ENCODE results near the gene PER1.
A peak's percentile ranks its signal among the peaks of the same experiment; 100 is the strongest.

Gene PER1, protein sequence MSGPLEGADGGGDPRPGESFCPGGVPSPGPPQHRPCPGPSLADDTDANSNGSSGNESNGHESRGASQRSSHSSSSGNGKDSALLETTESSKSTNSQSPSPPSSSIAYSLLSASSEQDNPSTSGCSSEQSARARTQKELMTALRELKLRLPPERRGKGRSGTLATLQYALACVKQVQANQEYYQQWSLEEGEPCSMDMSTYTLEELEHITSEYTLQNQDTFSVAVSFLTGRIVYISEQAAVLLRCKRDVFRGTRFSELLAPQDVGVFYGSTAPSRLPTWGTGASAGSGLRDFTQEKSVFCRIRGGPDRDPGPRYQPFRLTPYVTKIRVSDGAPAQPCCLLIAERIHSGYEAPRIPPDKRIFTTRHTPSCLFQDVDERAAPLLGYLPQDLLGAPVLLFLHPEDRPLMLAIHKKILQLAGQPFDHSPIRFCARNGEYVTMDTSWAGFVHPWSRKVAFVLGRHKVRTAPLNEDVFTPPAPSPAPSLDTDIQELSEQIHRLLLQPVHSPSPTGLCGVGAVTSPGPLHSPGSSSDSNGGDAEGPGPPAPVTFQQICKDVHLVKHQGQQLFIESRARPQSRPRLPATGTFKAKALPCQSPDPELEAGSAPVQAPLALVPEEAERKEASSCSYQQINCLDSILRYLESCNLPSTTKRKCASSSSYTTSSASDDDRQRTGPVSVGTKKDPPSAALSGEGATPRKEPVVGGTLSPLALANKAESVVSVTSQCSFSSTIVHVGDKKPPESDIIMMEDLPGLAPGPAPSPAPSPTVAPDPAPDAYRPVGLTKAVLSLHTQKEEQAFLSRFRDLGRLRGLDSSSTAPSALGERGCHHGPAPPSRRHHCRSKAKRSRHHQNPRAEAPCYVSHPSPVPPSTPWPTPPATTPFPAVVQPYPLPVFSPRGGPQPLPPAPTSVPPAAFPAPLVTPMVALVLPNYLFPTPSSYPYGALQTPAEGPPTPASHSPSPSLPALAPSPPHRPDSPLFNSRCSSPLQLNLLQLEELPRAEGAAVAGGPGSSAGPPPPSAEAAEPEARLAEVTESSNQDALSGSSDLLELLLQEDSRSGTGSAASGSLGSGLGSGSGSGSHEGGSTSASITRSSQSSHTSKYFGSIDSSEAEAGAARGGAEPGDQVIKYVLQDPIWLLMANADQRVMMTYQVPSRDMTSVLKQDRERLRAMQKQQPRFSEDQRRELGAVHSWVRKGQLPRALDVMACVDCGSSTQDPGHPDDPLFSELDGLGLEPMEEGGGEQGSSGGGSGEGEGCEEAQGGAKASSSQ (N-terminal part only)

DNA sequence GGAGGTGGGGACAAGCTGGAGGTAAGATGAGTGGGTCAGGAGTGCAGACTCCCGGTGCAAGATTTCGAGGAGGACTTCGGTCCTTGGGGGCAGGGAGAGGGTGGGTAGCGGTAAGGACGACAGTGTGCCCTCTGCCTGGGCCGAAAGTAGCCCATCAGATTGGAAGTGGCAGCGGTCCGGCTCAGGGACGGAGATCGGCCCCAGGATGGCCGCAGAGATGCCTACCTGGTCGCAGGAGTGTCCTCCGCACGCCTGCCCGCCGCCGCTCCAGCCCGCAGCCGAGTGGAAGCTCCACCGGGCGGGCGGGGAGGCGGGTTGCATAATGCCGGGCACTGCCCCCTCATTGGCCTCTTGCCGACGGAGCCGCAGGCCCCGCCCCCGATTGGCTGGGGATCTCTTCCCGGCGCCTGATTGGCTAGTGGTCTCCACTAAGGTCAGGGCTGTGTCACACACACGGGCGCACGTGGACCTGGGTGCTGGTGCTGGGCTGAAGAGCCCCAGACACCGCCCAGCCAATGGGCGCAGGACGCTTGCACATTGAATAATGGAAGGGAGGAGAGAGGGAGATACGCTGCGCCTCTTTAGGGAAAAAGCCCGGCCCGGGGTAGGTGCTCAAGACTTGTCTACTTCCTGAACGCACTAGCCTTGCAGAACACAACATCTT lies at the start of gene PER1:
PER1 (minus strand) TSS at position 293 of the 664 bp plus-strand sequence. CDS start 1,698 bp downstream, outside the sequence.
- peak; percentile 84 to 93 for DNase-seq (ENCODE audit: extremely low read depth in 1 of 2, low read depth in 1 of 2)

DNA sequence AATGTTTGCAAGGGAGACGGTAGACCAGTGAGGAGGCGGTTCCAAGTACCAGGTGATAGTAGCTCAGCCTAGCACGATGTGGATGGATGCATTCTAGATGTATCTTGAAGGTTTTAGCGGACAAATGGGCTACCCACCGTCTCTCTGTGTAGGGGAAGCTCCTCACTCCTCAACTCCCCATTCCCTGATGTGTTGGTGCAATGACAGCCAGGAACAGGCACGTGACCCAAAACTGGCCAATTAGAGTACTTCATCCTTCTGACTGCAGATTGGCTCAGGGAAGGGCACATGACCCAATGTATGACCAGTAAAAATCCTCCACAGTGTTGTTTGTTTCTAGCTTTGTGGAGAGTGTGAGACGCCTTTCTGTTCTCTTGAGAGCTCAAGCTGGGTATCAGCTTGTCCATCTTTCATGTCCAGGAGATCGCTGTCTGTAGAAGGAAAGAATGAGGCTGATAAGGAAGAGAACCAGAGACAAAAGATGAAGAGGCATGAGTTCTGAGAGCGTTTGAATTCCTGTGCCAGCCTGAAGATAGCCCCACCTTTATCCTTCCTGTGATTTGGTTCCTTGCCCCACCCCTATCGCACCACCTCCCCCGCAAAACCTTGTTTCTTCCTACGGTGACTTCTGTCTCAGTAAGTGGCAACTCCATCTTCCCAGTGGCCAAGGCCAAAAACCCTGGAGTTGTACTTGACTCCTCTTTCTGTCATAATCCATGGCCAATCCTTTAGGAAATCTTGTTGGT lies 40.0 kb upstream of the PER1 start:
- peak in 1 of 2 donors; percentile 57 for DNase-seq (ENCODE audit: extremely low read depth in 1 of 2, low read depth in 1 of 2)

DNA sequence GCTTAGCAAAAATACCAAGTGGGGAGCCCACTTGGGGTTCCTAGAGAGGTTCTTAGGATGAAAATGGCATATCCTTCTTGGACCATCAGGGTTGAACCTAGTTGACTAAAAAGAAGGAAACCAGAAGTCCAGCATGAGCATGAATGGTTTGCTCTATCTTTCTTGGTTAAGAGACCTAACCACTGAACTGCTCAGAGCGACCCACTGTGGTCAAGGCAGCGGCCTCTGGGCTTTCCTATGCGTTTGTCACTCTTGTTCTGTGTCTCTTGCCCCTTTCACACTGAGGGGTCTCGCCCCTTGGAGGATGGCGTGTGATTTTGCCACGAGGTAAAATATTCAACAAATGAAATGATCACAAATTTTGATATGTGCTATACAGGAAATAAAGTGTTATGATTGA lies 38.3 kb upstream of the PER1 start:
- DNase-seq (ENCODE audit: extremely low read depth in 1 of 2, low read depth in 1 of 2): no peak

DNA sequence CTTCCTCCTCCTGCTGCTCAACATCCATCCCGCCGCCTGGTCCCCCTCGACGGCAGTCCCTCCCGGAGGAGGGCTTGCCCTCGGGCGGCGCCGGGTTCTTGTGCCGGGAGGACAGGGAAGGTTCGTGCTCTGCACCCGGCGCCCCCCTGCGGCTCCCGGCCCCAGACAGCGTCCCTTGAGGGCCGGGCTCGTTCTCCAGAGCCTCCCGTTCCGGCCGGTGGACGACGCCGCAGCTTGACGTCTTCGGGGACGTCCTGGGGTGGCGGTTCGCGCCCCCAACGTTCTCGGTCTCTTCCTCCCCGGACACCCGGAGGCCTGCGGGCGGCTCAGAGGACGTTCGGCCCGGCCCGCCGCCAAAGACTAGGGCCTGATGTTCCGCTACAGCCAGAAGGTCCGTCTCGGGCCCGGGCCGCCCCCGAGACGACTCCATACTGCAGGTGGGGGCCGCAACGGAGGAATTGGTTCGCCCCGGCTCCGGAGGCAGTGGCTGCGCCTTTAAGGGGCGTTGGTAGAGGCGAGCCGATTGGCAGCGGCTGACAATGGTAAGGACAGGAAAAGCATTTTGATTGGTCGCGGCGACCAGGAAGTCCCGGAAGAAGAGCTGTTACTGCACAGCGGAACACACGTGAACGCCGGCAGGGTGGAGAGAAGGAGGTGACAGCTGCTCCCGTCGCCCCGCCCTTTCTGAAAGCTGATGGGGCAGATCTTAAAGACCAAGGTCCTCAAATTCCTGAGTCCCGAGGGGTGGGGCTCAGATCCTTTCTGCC lies 37.7 kb upstream of the PER1 start, which contains the start of gene BORCS6:
BORCS6 (minus strand) TSS at position 470 of the 767 bp plus-strand sequence; CDS start at position 430, 40 bp downstream.
- peak; percentile 75 to 95 for DNase-seq (ENCODE audit: extremely low read depth in 1 of 2, low read depth in 1 of 2)

DNA sequence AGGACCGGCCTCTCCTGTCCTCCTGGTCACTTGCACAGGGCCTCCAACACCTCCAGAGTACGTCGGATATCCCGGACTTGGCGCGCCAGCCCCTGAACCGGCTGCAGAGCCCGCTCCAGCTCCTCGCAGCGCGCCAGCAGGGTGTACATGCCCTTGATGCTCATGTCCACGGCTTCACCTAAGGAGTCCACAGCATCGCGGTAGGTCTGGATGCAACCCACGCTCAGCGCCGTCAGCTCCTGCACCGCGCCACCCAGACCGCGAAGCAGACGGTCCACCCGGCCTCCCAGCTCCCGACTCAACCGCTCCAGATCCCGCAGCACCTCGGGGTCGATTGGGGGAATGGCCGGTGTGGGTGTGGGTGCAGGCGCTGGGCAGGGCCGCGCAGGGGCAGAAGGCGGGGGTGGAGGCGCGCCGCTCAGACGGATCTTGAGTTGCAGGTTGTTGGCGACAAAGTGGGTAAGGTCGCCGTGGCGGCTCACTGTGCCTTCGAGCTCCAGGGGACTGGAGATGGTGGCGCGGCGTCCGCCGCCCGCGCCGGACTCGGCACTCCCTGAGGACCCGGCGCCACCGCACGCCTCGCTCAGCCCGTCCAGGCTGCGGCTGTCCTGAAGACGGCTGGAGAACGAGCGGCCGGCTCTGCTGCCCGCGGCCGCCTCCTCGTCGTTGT lies 37.0 kb upstream of the PER1 start:
- DNase-seq (ENCODE audit: extremely low read depth in 1 of 2, low read depth in 1 of 2): no peak

DNA sequence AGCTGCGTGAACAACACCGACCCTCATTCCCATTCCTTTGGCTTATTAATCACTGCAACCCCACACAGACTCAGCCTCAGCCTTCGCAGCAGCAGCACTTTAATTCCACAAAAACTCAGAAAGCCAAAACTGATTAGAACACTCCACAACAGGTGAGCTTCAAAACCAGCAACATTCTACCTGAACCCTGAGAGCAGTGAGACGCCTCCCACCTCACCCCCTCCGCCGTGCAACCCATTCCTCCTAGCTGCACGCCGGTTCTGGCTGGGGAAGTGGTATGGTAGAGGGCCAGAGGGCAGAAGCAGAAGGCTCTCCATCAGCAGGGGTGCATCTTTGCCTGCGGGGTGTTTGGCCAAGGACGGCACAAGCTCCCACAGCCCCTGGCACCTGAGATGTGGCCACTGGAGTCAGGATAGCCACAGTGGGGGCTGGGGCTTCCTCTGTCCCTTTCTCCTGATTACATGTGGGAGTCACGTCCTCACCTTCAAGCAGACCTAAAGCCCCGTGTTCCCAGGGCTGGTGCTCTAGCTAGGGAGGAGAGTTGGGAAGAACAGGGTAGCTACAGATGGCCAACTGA lies 36.1 kb upstream of the PER1 start:
- DNase-seq (ENCODE audit: extremely low read depth in 1 of 2, low read depth in 1 of 2): no peak

DNA sequence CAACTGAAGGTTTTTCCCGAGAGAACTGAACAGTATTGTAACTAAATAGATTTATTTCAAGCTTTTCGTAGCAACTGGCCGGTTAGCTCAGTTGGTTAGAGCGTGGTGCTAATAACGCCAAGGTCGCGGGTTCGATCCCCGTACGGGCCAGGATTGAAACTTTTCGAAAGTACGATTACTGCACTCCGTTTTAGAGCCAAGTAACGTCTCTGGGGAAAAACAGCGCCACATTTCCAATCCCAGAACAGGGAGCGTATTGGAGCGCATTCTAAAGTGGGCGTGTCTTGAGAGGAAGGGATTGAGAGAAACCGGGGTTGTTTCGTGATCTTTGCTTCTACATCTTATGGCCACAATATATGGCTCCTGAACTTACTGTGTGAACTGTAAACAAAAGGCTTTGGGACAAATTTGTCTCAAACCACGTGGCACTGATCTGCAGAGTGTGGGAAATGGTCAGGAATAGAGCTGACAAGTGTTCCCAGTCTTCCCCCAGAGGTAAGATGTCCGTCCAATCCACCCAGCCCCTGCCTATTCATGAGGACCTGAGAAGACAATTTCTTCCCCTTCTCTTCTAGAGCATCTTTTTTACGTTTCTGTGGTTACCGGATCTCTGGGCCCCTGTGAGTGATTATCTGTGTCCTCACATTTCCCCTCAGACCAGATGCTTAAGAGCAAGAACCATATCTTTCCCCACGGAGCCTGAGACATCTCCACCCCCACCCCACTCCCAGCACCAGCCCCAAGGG lies 35.5 kb upstream of the PER1 start:
- DNase-seq (ENCODE audit: extremely low read depth in 1 of 2, low read depth in 1 of 2): peak; percentile 75 to 86

DNA sequence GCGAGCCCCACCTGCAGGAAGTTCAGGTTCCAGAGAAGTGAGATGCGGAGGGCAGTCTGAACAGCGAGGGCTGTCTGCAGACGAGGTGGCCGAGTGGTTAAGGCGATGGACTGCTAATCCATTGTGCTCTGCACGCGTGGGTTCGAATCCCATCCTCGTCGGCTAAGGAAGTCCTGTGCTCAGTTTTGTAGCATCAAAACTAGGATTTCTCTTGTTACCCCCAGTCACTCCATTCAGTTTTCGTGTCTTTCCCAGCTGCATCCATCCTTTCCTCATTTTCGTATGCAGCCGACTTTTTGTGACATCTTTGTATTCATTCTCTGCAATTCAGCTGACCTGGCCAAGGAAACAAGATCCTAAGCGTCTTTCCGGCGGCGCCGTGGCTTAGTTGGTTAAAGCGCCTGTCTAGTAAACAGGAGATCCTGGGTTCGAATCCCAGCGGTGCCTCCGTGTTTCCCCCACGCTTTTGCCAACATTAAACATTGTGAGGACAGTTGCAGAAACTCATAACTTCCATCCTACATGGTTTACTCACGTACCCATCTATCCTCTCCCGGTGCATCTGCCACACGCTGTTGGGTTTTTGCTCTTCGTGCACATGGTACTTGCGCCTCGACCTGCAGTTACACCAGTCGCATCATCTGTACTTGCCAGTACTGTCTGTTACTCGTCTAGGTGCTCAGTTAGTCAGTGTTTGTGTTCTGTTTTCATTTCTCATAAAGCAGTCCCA lies 34.7 kb upstream of the PER1 start:
- DNase-seq (ENCODE audit: extremely low read depth in 1 of 2, low read depth in 1 of 2): peak; percentile 86 to 91

DNA sequence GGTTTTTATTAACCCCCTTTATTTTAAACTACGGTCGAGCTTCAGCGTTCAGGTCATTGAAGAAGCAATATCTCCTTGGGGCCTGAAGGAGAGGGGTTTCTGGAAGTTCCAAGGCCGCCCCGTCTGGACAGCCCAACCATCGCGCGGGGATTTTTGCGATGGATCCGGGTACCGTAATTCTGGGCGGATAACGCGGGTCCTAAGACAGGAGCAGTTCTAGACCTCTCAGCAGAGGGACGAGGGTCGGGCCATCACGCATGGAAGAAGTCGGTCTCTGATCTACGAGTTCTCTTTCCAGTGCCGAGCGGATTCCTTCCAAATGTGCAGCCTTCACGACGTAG lies 34.2 kb upstream of the PER1 start:
- DNase-seq (ENCODE audit: extremely low read depth in 1 of 2, low read depth in 1 of 2): no peak

DNA sequence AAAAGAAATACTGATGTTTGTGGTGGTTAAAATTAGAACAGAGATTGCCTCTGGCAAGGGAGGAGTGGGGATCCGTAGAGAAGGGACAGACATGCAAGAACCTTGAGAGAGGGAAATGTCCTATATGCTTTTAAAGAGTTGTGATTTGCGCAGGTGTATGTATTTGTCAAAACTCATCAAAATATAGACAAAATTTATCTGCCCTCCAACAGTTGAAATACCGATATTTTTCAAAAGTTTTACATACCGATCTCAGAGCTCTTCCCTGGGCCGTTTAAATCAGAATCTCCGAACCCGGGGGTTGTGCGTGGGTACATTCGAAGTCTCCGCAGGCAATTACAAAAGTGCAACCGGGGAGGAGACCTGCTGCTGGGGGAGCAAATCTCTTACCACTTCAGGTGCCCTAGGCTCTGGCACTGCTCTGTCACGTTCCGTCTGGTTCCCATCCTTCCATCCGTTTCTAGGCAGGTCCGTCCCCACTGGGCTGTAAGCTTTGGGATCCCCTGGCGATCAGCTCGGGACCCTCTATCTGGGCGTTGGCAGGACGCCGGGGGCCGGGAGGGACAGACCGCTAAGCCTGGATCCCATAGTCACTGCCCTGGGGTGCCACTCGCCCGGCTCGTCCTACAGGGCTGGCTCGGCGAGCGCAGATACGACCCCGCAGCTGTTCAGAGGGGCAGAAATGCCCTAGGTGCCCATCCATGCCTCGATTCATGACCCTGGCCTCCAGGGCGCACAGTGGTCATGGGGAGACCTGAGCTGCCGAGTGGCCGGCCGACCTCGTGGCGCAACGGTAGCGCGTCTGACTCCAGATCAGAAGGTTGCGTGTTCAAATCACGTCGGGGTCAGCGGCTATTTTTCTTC lies 33.6 kb upstream of the PER1 start:
- DNase-seq (ENCODE audit: extremely low read depth in 1 of 2, low read depth in 1 of 2): peak; percentile 80 to 86

DNA sequence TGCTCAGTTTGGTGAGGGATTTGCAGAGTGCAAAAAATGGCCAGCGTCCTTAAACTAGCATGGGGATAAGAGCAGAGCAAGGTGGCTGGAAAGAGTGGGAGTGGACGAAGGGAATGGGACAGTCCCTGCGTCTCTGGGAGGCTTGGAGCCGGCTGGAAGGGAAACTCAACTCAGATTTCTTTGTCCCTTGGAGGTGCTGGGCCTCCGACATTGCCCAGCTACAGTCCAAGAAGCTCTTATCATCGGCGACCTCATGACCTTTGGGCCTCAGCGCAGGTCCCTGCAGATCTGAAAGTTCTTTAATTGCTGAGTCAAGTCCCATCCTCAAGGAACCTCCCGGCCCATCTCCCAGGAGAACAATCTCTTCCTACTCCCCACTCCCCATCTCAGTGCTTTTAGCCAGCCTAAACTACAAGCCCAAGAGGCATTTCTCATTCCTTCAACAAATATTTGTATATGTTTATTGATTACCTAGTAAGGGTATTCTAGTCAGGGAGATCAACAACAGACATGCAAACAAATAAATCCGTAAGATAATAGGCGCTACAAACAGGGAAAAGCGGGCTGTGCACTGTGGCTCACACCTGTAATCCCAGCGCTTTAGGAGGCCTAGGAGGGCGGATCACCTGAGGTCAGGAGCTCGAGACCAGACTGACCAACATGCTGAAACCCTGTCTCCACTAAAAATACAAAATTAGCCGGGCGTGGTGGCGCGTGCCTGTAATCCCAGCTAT lies 25.0 kb upstream of the PER1 start:
- DNase-seq (ENCODE audit: extremely low read depth in 1 of 2, low read depth in 1 of 2): no peak

DNA sequence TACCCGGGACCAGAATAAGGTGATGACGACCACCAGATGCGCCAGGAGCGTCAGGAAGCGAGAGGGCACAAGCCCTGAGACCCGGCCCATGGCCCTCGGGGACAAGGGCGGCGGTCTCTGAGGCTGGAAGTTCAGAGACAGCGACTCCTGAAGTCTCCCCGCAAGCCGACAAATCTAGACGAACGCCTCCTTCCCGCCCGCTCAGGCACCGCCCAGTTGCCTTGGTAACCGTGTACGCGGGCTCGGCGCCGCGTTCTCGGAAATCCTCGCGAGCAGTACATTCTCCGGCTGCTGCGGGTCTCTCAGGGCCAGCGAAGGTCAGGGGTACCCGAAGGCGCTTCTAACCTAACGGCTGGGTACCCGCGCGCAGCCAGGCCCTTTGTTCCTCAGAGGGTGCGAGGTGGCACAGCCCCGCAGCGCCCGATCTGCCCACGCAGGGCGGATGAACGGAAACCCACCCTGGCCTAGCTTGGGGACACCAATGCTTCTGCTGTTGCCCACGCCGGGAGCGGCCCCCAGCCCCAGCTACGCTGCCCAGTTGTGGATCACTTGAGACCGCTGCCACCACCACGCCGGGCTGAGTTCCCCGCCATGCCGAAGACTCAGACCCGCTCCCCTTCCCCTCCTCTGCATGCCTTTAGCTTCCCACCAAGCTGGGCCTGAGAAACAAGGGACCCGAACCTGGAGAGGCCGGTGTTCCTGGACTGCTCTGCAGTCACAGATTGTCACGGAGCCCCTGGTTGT lies 24.2 kb upstream of the PER1 start, which contains the start of gene TMEM107:
TMEM107 (minus strand) TSS at position 184 of the 744 bp plus-strand sequence; CDS start at position 90, 94 bp downstream.
- peak in 1 of 2 donors; percentile 82 for DNase-seq (ENCODE audit: extremely low read depth in 1 of 2, low read depth in 1 of 2)

DNA sequence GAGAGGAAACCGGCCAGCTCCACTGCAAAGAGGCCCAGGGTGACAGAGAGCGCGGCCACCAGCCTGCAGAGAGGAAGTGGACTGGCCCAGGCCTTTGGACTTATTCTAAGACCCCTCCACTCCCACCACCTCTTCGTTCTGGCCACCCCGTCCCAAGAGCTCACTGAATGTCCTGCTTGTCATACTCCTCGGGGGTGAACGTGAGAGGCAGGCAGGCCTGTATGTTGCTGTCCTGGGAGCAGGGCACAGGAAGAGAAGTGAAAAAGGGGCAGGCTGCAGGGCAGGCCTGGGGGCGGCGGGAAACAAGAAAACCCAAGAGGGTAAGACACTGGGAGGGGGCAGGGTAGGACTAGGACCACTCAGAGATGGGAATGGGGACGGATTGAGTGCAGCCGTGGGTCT lies 23.6 kb upstream of the PER1 start:
- DNase-seq (ENCODE audit: extremely low read depth in 1 of 2, low read depth in 1 of 2): no peak

DNA sequence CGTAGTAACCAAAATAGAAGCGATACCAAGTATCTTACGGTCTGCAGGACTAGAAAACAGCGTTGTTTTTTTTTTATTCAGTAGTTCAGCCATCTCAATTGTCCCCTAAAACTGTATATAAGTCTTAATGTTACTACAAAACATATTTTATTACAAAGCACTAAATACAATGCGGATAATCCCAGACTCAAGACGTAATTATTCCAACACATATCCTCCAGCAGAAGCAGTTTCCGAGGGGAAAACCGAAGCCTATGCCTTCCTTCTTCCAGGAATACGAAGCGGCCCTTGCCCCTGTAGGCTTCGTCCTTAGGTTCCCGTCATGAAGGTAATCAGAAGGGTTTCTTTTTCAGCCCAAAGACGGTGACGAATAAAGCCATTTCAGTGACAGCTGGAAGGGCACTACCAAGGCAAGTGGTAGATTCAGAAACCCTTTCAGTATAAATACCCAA lies 21.7 kb upstream of the PER1 start:
- DNase-seq (ENCODE audit: extremely low read depth in 1 of 2, low read depth in 1 of 2): no peak

Measured in stimulated activated CD8-positive, alpha-beta memory T cell treated with anti-CD3 and anti-CD28 coated beads, Interleukin-7, amount 100 ng/mL, for 48 hours (primary cell).